Progenitor cell of endocrine pancreas (in vitro differentiated cells): ENCODE results near the gene EPHA5. TPM values are rescaled to one million over a fixed set of nuclear protein-coding genes. Genes with fewer than 3 reads are reported as not detected.

Experiments
- DNase-seq: peaks from one replicate; pipeline ENCODE4 v3.0.0; 2021; ENCODE audit warnings: low spot score; ENCODE audit not compliant: unreplicated experiment
- H3K27ac Mint-ChIP-seq: 2 replicates; pipeline ENCODE4 v1.8.0; 2021; ENCODE audit warnings: mild to moderate bottlenecking, moderate library complexity, mixed read lengths
- H3K27me3 Mint-ChIP-seq: 2 replicates; pipeline ENCODE4 v1.8.0; 2021; ENCODE audit warnings: mixed read lengths
- H3K36me3 Mint-ChIP-seq: 2 replicates; pipeline ENCODE4 v1.8.0; 2022; ENCODE audit warnings: mixed read lengths; ENCODE audit not compliant: insufficient read depth
- H3K4me1 Mint-ChIP-seq: 2 replicates; pipeline ENCODE4 v1.8.0; 2021; ENCODE audit warnings: low read depth, mixed read lengths
- H3K4me3 Mint-ChIP-seq: 2 replicates; pipeline ENCODE4 v1.8.0; 2021; ENCODE audit warnings: low read depth, mild to moderate bottlenecking, moderate library complexity, mixed read lengths
- H3K9me3 Mint-ChIP-seq: 2 replicates; pipeline ENCODE4 v1.8.0; 2021; ENCODE audit warnings: low read depth, mixed read lengths
- total RNA-seq: library from RNA; stranded (reverse); gene quantifications from 2 replicates; pipeline ENCODE4 v1.2.1, GENCODE V29; 2021
- TF ChIP-seq, protein P1 (sequence below): fragments of 200-600 bp; sonication (generic); IDR thresholded peaks from one replicate; pipeline ENCODE4 v1.5.0; 2021; ENCODE audit warnings: antibody characterized with exemption, mild to moderate bottlenecking; ENCODE audit not compliant: unreplicated experiment

EPHA5 gene
- total RNA-seq, 1 donor from 2014 or later = not detected

DNA sequence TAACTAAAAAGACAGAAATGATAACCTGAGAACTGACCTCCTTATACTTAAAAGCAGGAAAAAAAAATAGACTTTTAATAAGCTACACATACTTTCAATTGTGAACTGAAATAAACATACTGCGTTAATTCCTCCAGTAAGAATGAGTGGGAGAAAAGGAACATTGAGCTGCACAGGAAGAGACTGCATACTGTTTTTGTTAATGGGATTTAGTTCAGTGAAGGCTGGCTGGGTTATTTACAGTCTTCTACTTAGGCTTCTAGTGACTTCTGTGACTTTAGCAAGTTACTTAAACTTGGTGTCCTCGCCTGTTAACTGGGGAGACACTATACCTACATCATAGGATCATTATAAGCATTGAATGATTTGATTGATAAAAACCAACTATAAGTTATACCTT lies 213.3 kb downstream of the EPHA5 start:
- Mint-ChIP-seq H3K4me1 (no peaks in the 10 kb centered on the region), H3K36me3 (no peaks in the 10 kb centered on the region), H3K9me3 (no peaks in the 10 kb centered on the region), H3K4me3 (no peak overlapping the region), H3K27me3 (no peaks in the 10 kb centered on the region), H3K27ac (no peak overlapping the region)
- DNase-seq = no peak
- TF ChIP-seq, protein P1, sequence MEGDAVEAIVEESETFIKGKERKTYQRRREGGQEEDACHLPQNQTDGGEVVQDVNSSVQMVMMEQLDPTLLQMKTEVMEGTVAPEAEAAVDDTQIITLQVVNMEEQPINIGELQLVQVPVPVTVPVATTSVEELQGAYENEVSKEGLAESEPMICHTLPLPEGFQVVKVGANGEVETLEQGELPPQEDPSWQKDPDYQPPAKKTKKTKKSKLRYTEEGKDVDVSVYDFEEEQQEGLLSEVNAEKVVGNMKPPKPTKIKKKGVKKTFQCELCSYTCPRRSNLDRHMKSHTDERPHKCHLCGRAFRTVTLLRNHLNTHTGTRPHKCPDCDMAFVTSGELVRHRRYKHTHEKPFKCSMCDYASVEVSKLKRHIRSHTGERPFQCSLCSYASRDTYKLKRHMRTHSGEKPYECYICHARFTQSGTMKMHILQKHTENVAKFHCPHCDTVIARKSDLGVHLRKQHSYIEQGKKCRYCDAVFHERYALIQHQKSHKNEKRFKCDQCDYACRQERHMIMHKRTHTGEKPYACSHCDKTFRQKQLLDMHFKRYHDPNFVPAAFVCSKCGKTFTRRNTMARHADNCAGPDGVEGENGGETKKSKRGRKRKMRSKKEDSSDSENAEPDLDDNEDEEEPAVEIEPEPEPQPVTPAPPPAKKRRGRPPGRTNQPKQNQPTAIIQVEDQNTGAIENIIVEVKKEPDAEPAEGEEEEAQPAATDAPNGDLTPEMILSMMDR = no peak

DNA sequence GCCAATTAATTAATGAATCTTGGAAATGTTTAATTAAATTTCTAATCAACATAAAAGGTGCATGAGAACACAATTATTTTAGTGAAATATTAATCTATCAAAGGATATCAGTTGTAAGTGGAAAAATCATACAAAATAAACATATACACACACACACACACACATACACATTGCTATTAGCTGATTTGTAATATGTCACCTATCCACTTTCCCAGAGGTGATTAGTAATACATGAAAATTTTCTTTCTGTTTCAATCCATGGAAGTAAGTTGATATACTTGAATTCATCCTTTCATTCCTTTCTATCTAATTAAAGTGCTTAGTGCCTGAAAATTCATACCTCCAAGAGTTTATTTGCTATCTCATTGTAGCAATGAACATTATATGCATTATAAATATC lies 213.7 kb downstream of the EPHA5 start:
- H3K36me3 Mint-ChIP-seq = no peaks in the 10 kb centered on the region
- H3K27ac Mint-ChIP-seq = no peak overlapping the region
- no peaks in the 10 kb centered on the region for H3K9me3 Mint-ChIP-seq
- TF ChIP-seq, protein P1 = no peak
- H3K27me3 Mint-ChIP-seq = no peaks in the 10 kb centered on the region
- H3K4me1 Mint-ChIP-seq = no peaks in the 10 kb centered on the region
- no peak for DNase-seq
- H3K4me3 Mint-ChIP-seq = no peak overlapping the region

DNA sequence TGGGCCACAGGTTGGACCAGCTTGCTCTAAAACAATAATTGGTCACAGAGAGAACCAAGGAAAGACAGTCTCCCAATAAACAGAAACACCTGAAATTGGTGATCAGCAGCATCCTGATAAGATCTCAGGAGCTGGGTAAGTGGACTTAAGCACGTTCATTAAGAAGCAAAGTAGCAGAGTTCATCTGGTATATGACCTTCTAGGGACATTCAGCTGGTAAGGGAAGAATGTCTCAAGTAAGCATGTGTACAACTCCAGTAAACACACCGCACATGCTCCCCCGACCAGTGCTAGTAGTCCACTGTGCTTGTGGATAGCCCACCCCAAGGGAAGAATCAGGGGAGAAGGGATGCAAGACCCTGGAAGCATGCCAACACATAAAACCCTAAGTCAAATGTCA lies 216.9 kb downstream of the EPHA5 start:
- no peak for DNase-seq
- TF ChIP-seq, protein P1 = no peak
- H3K4me1 Mint-ChIP-seq = no peaks in the 10 kb centered on the region
- peak overlapping the region; percentile 82 for H3K27ac Mint-ChIP-seq
- no peaks in the 10 kb centered on the region for H3K36me3 Mint-ChIP-seq
- no peaks in the 10 kb centered on the region for H3K27me3 Mint-ChIP-seq
- H3K9me3 Mint-ChIP-seq = no peaks in the 10 kb centered on the region
- H3K4me3 Mint-ChIP-seq = no peak overlapping the region

DNA sequence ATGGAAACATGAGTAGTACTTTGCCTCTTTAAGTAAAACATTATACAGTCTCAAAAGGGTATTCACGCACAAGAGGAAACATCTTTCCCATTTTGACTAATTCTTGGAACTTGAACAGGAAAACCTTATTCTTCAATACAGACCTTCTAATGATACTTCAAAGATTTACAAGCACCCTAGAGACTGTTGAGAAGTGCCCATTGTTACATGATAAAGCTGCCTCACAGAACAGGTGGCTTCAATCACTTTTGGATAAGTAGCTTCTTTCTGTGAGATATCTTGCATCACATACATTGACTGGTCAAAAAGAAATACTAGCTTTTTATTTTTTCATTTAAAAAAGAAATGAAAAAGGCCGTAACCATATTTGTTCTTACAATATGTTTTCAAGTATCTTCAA lies 219.4 kb downstream of the EPHA5 start:
- Mint-ChIP-seq H3K27ac (no peak overlapping the region), H3K4me3 (no peak overlapping the region), H3K9me3 (no peaks in the 10 kb centered on the region), H3K4me1 (no peaks in the 10 kb centered on the region), H3K27me3 (no peaks in the 10 kb centered on the region), H3K36me3 (no peaks in the 10 kb centered on the region)
- TF ChIP-seq, protein P1 = no peak
- no peak for DNase-seq

DNA sequence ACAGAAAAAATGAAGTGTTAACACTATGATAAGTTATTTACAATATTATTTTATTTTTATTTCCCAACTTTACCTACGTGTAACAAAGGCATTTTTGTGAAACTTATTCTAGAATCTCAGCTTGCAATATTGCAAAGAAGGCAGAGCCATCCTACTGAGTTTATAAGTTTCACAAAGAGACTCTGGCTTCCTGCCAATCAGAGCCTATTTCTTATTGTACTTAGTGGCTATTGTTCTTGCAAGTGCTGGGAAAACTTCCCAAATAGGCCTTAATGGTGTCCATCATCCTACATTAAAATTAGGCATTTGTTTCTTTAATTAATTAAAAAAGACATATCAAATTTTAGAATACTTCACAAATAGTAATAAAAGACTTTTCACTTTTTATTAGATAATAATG lies 233.2 kb downstream of the EPHA5 start:
- Mint-ChIP-seq H3K9me3 (no peaks in the 10 kb centered on the region), H3K4me3 (no peak overlapping the region), H3K27ac (no peak overlapping the region), H3K4me1 (no peaks in the 10 kb centered on the region), H3K36me3 (no peaks in the 10 kb centered on the region), H3K27me3 (no peaks in the 10 kb centered on the region)
- TF ChIP-seq, protein P1 = no peak
- DNase-seq = no peak

DNA sequence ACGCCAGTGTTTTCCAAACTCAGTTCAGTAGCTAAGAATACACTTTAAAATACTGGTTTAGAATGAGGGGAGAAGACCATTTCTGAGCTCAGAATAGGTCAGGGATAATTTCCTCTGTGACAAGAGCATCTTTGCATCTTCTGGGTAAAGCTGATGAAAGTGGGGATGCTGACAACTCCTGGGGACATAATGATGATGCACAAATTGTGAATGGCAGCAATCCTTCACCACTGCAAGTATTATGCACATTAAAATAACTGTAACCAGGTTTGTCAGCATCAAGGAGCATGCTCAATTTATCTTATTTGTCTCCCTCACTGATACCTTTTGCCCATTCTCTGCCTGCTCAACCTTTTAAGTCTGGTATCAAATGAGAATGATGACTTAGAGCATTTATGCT lies 248.2 kb downstream of the EPHA5 start:
- Mint-ChIP-seq H3K36me3 (no peaks in the 10 kb centered on the region), H3K9me3 (no peaks in the 10 kb centered on the region), H3K4me1 (no peaks in the 10 kb centered on the region), H3K27ac (no peak overlapping the region), H3K4me3 (no peak overlapping the region), H3K27me3 (no peaks in the 10 kb centered on the region)
- no peak for DNase-seq
- TF ChIP-seq, protein P1 = no peak
